Heart right ventricle (tissue), 16 donors: ENCODE results near the gene PI4K2A. TPM values are rescaled to one million over a fixed set of nuclear protein-coding genes. Genes with fewer than 3 reads are reported as not detected.

Source experiments
- ATAC-seq, 8 donors: fragments of 200-7000 bp; cut with Tn5 transposase; one replicate each; pipeline ENCODE4 v1.9.1; 2020; ENCODE audit warnings: mild to moderate bottlenecking in 8 of 8, moderate library complexity in 8 of 8, moderate number of reproducible peaks in 1 of 8
- DNase-seq, 2 donors: peaks; one replicate each; pipeline ENCODE4 v3.0.0-alpha.2; 2020
- H3K27ac ChIP-seq, 10 donors: fragments of 200-600 bp; sonication (generic) in 2 of 10; one replicate each; pipeline versions ENCODE4 v1.5.0 to v1.8.0; 2020 to 2022; ENCODE audit warnings: mild to moderate bottlenecking in 3 of 10
- H3K27me3 ChIP-seq, 7 donors: fragments of 200-600 bp; one replicate each; pipeline ENCODE4 v1.8.0; 2021 to 2022; ENCODE audit warnings: mild to moderate bottlenecking in 2 of 7
- H3K36me3 ChIP-seq, 9 donors: fragments of 200-600 bp; sonication (generic) in 1 of 9; one replicate each; pipeline versions ENCODE4 v1.5.0 to v1.8.0; 2020 to 2022; ENCODE audit warnings: mild to moderate bottlenecking in 2 of 9
- H3K4me1 ChIP-seq, 9 donors: fragments of 200-600 bp; sonication (generic) in 1 of 9; one replicate each; pipeline versions ENCODE4 v1.5.0 to v1.8.0; 2020 to 2022; ENCODE audit warnings: mild to moderate bottlenecking in 4 of 9
- H3K4me3 ChIP-seq, 10 donors: fragments of 200-600 bp; sonication (generic) in 2 of 10; one replicate each; pipeline versions ENCODE4 v1.5.0 to v1.8.0; 2020 to 2022; ENCODE audit warnings: mild to moderate bottlenecking in 7 of 10, moderate library complexity in 2 of 10
- H3K9me3 ChIP-seq, 11 donors: fragments of 200-600 bp in 10 of 11; sonication (generic) in 2 of 11; one replicate each; pipeline versions ENCODE4 v1.5.0 to v1.8.0; 2013 to 2022; ENCODE audit warnings: mild to moderate bottlenecking in 2 of 11, control low read depth in 1 of 11, moderate library complexity in 1 of 11
- CTCF ChIP-seq, 9 donors: fragments of 200-600 bp; sonication (generic) in 2 of 9; IDR thresholded peaks; one replicate each; pipeline versions ENCODE4 v1.5.0 to v1.8.0; 2021 to 2022; ENCODE audit warnings: antibody characterized with exemption in 9 of 9, mild to moderate bottlenecking in 5 of 9, moderate library complexity in 1 of 9
- WGBS, 2 donors: extraction: QIAGEN DNeasy Blood & Tissue Kit; methylation state at CpG; one replicate each; pipeline ENCODE4 v1.1.7; 2013; ENCODE audit warnings: inconsistent platforms in 1 of 2; 5-methylcytosine and 5-hydroxymethylcytosine counted together
- intact Hi-C, 10 donors: fragments of 100-400 bp; cut with DNase I; formaldehyde crosslinking; loops; one replicate each; pipeline versions ENCODE4 v1.11.1 to v1.14.2; 2022
- polyA plus RNA-seq, 2 donors: library from polyadenylated mRNA; stranded (reverse); fragments of 200-250 nt; gene quantifications; one replicate each; pipeline ENCODE4 v1.2.3, GENCODE V29; 2013
- total RNA-seq, 10 donors: library from RNA; stranded (reverse); fragmentation: NEBNext Ultra II Directional in 3 of 10; extraction: Animal tissue kit (Norgen Biotek cat#: 25700) in 3 of 10; gene quantifications; one replicate each; pipeline versions ENCODE4 v1.2.1 to v1.2.4, GENCODE V29; 2021 to 2023
- donor health status: Arrhythmogenic right ventricular cardiomyopathy.
- donor health status: ischemic (EF 13 %, LVEDD 7.1; RV severe dilation, severe dysfunction).
- donor health status: healthy with polysubstance abuse.
- donor health status: DM: no; HTN: yes; CAD: no.
- donor health status: DM: no; HTN: no; CAD: no.
- donor health status: ischemic (EF 25% LVEDD 6.9; RV normal size, moderate dysfunction).
- donor health status: ischemic (EF 25% LVEDD 5.7; RV mildly dilated, moderate dysfunction).
- donor health status: healthy.
- donor health status: DM: yes; HTN: yes; CAD: no.
- donor health status: Ischemic cardiomyopathy.
- donor health status: ischemic (EF 35%, LVEDD 5.7; RV mildly dilated, moderate dysfunction).
- donor health status: nonischemic (EF 11% LVEDD 7.7; RV severe dilation, severe dysfunction).
- donor health status: DM: yes; HTN: yes; CAD: no.
- donor health status: PGD.
- donor health status: ischemic (EF 29% LVEDD 5.4; RV normal size, mild dysfunction).
- donor health status: nonischemic (EF 23%, LVEDD 6.1; RV moderate dilation, normal function).

Gene PI4K2A
- total and polyA plus RNA-seq, 12 donors = 5.3 to 20.7 (median 14.2) TPM

DNA sequence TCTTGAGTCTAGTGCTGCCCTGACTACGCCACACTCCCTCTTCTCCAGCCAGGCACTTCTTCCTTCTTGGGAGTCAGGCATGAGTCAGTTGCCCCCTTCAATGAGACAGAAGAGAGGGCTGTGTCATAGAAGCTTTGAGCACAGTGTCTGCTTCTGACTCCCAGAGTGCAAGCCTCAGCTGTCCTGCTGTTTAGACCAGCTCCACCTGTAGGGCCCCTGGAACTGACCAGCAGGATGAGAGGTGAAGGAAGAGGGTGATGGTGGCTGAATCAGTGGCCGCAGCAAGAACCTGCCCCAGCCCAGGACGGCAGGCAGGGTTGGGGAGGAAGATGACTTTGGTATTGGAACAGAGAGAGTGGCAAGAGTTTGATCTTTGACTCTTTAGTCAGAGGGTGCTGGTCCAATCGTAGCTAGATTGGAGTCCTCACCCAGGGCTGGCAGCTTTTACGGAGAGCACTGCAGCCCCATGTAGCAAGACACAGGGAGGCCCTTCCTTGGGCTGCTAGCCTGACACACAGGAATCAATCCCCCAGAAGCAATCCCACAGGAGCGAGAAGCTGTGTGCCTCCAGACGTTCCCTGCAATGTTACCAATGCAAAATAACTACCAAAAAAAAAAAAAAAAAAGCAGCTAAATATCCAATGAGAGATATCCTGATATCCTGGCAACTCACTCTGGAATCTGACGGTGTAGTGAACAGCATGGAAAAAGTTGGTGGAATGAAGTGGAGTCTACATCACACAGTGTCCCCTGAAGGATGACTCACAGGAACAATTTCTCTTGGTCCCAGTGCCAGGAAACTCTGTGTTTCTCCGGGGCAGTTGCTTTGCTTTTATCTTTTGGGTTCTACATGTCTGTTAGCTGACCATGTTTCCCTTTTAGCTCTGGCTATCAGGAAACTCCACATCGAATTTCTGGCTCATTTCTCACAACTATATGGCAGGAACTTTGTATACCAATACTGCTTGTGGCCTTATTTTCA lies 44.1 kb upstream of the PI4K2A start:
- DNase-seq (peak in 1 of 2 donors; percentile 79), ATAC-seq (peak; percentile 73 to 96 (median 94))
- intact Hi-C loops = no loop called here
- no peak for TF ChIP-seq CTCF (IDR thresholded peaks at IDR 0.05)
- no peaks in the 10 kb centered on the region for H3K27me3 ChIP-seq
- no peaks in the 10 kb centered on the region for H3K9me3 ChIP-seq
- H3K36me3 ChIP-seq = no peaks in the 10 kb centered on the region
- H3K4me3 ChIP-seq = no peak overlapping the region
- H3K27ac ChIP-seq = peak overlapping the region; percentile 85 to 99 (median 91)
- H3K4me1 ChIP-seq = peaks cover 5 to 47% (median 23%) of the 10 kb centered on the region in 9 donors
- WGBS, 2 donors = 32 to 34% methylated on average over 10 of the region's 10 CpGs

- no peak for DNase-seq
- TF ChIP-seq CTCF (IDR thresholded peaks at IDR 0.05) = no peak
- WGBS, 2 donors = 95 to 98% methylated on average over 2 of the region's 2 CpGs
- Histone ChIP-seq H3K9me3 (no peaks in the 10 kb centered on the region), H3K4me3 (no peak overlapping the region), H3K4me1 (peaks cover 5 to 57% (median 26%) of the 10 kb centered on the region in 9 donors), H3K27me3 (no peaks in the 10 kb centered on the region), H3K27ac (peak overlapping the region; percentile 62 to 99 (median 90)), H3K36me3 (no peaks in the 10 kb centered on the region)
- intact Hi-C loops = no loop called here
- no peak for ATAC-seq
Measured at GRCh38 chr10:97597778-97598177, 42.7 kb upstream of the PI4K2A start.

- H3K9me3 ChIP-seq = no peaks in the 10 kb centered on the region
- peak overlapping the region in 5 of 10 donors; percentile 15 to 99 (median 96) for H3K27ac ChIP-seq
- H3K27me3 ChIP-seq = no peaks in the 10 kb centered on the region
- no peak for TF ChIP-seq CTCF (IDR thresholded peaks at IDR 0.05)
- H3K4me3 ChIP-seq = no peak overlapping the region
- H3K36me3 ChIP-seq = no peaks in the 10 kb centered on the region
- WGBS, 2 donors = 93 to 94% methylated on average over 19 of the region's 19 CpGs
- intact Hi-C loops = no loop called here
- ATAC-seq (no peak), DNase-seq (no peak)
- peaks cover 5 to 54% (median 24%) of the 10 kb centered on the region in 9 donors for H3K4me1 ChIP-seq
Measured at GRCh38 chr10:97598407-97599271, 41.8 kb upstream of the PI4K2A start.

DNA sequence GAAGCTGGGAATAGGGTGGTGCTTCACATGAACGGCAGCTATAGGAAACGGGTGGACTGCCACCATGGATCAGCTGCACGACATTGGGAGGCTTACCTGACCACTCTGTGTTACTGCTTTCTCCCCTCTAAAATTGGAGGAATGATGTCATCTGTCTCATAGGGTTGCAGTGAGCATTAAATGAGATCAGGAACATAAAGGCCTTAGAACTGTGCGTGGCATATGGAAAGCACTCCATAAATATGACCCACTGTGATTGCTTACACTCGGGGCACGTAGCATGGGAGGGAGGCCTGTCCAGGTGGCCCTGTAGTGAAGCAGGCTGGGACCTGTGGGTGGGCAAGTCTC lies 41.2 kb upstream of the PI4K2A start:
- intact Hi-C loops = no loop called here
- Histone ChIP-seq H3K27ac (peak overlapping the region in 5 of 10 donors; percentile 15 to 99 (median 93)), H3K27me3 (no peaks in the 10 kb centered on the region), H3K9me3 (no peaks in the 10 kb centered on the region), H3K4me1 (peaks cover 5 to 51% (median 23%) of the 10 kb centered on the region in 9 donors), H3K4me3 (no peak overlapping the region), H3K36me3 (no peaks in the 10 kb centered on the region)
- 86 to 89% methylated on average over 6 of the region's 6 CpGs for WGBS, 2 donors
- DNase-seq (no peak), ATAC-seq (no peak)
- no peak for TF ChIP-seq CTCF (IDR thresholded peaks at IDR 0.05)
